ENCODE data around the gene TMEM178B.
"Not testable (repeated sequence)": the region's sequence is repeated elsewhere in the genome, so short reads cannot be mapped to it uniquely, and the experiment has no call there.

Gene TMEM178B

GRCh38 chr7:141144921-141145629, 71.2 kb downstream of the TMEM178B start:
- no peak for FAIRE-seq

- no peak for FAIRE-seq
Measured at GRCh38 chr7:141145630-141145982, 71.7 kb downstream of the TMEM178B start.

DNA sequence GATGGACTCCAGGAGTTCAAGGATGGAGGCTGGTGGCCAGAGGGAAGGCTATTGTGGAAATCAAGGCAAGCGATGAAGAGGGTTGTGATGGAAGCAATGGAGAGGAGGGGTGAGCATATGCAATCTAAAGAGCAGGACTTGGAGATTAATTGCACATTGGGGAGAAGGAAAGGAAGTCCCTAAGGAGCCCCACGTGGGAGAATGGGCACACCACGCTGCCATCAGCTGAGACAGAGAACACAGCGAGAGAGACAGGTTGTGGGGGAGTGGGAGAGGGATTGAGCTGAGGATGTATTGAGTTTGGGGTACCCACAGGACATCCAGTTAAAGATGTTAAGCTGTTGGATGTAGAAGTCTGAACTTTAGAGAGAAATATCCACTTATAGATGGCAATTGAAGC, 73.6 kb downstream of the TMEM178B start:
- no peak for FAIRE-seq

DNA sequence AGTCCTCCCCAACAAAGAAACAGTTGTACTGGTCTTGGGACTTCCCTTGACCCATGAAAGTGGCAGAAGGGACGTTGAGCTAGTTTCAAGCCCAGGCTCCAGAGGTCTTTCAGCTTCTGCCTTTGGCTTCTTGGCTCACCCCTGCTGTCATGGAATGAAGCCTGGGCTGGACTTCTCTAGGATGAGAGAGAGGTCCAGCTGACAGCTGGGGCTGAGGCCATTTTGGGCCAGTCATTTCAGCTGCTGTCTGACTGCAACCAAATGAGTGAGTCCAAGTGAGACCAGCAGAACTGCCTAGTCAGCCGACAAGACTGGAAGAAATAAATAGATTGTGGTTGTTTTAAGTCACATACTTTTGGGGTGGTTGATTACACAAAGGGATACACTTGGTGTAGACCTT, 76.6 kb downstream of the TMEM178B start:
- no peak for FAIRE-seq

DNA sequence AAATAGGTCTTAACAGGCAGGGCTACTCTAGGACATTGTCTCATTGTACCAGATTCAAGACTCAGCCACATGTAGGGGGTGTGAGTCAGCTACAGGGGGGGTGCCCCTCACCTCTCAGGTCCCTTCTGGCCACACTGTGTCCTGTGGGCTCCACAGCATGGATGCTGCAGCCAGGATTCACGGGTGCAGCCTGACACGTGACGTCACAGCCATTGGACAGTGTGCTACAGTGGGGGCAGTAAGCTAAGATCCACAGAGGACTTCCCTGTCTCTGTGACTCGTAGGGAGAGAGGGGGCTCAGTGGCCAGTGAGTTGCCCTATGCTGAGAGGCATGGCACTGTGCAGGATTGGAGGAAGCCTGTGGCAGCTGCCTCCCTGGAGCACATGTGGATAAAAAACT, 77.9 kb downstream of the TMEM178B start:
- no peak for FAIRE-seq

GRCh38 chr7:141153231-141153630, 79.4 kb downstream of the TMEM178B start:
- FAIRE-seq: no peak

DNA sequence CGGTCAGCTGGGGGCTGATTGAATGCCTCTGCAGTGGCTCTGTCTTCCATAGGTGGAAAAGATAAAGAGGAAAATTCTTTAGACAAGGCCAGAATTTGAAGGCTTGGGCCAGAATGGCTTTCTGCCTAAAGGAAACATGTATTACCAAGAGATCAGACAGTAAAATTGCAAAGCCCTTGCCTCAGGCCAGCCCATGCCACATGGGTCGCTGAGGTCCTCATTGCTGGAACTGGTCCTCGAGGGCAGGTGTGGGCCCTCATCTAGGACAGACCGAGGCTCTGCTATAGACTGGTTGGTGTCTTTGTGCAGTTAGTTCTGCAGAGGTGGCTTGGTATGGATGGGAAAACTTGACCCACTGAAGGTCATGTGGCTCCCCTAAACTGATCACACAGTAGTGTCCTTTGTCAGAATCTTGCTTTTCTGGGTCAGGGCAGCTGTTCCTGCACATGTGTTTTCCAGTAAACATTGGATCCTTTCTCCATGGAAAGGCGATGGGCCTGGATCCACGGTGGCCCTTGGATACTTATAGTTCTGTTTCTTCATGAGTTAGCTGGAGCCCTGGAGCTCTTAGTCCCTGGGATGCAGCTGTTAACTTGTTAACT, 80.4 kb downstream of the TMEM178B start:
- FAIRE-seq: no peak

DNA sequence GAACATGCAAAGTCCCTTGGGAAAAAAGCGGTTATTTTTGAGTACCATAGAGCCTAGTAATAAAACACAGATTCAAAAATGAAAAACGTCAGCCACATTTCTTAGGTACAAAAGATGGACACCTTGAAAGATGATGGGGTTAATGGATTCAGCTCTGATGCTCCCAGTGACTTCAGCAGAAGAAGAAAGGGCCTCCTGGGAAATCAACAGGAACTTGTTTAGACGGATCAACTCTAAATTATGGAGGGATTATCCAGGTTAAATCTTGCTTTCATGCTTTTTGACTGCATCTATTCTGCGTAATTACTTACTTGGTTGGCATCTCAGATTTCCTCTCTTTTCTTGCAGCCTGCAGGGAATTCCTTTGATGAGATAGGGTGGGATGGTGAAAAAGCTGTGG, 82.5 kb downstream of the TMEM178B start:
- FAIRE-seq: no peak

DNA sequence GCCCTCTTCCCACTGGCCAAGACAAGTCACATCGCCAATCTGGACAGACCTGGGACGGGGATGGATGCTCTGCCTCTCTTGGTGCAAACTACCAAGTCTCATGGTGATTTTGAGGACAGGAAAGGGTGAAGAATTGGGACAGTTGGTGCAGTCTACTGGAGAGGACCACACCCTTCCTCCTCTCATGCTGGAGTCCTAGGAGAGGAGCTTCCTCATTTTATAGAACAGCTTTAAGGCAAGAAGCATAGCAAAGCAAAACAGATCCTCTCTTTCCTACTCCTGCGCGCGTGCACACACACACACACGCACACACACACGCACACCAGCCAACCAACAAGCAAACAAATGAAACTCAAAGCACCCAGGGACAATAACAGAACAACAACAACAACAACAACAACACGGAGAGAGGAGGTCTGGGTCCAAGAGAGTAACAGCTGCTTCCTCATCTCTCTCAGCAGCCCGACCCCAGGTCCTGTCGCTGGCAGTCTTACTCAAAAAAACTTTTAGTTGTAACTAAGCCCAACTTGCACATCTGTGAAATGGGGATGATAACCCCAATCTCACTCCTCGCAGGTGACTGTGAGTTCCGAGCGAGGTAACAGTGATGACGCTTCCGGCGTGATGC, 83.4 kb downstream of the TMEM178B start:
- FAIRE-seq: no peak

GRCh38 chr7:141158561-141158960, 84.7 kb downstream of the TMEM178B start:
- FAIRE-seq: no peak

- FAIRE-seq: no peak
Measured at GRCh38 chr7:141160246-141160860, 86.5 kb downstream of the TMEM178B start.

DNA sequence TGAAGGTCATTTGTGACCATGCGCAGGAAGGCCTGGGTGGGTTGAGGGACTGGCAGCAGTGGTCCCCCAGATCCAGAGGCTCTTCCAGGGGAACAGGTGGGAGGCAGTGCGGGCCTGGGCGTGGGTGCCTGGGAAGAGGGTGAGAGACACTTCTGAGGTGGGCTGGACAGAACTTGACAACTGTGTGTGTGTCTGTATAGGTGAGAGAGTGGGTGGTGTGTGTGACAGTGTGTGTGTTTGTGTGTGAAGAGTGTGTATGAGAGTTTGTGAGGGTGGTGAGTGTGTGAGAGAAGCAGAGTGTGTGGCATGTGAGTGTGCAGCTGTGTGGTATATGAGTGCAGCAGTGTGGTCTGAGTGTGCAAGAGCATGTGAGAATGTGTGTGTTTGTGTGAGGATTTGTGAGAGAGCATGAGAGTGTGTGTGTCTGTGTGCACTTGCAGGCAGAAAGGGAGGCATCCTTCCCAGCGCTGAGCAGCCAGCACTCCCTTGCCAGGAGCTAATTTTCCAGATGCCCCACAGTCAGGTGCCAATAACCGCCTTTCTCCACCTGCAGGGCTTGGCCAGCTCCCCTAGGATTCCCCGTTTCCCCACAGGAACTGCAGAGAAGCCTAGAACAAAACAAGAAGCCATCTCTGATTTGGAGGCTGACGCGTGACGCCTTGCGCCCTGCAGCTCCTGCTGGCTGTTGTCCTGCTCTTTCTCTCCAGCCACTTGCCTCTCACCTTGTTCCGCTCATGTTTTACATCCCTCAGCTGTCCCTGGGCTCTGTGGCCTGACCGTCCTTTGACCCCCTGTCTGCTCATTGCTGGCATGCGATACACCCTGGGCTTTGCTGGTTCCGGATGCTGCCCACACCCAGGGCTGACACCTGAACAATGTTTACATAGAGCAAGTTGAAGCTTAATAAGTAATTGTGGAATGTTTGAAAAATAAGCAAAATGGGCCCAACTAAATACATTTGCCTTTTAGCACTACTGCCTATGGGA, 88.0 kb downstream of the TMEM178B start:
- FAIRE-seq: no peak

- no peak for FAIRE-seq
Measured at GRCh38 chr7:141165521-141165920, 91.7 kb downstream of the TMEM178B start.

DNA sequence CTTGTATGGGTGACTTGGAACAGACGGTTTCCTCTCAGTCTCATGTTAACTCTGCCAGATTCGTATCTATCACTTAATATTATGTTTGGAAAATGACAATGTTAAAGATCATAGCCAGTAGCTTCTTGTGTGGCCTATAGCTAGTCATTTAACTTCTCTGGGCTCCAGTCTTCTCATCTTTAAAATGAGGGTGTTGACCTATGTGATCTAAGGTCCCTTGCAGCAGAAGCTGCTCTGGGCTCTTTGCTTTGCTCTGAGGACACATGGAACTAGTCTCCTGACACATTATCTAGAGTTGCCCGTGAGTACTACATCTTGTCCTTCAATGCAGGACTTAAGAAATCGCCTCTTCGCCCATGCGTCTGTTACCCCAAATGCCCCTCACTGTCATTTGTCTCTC, 93.1 kb downstream of the TMEM178B start:
- FAIRE-seq: no peak

DNA sequence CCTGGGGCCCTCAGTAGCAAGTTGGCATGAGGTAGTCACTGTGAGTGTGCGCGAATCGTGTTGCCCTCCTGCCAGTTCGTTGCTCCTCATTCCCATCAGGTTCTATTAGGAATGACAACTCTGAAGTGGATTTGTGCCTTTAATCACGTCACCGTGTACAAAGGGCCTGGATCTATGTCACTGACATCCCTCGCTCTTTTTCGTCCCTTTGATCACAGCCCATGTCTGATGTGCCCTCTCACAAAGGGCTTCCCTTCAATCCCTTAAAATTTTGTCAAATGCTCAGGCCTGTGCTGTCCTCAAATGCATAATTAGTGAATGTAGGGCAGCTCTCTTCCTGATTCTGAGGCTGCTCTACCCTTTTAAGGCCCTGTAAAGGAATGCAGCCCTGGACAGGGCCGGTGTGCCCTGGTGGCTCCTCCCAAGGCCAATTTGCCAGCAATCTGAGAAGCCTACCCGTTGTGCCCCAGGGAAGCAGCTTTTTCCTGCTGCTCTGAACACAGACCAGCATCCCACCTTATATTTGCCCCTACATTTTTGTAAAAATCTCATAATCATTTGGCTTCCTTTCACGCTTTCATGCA, 93.6 kb downstream of the TMEM178B start:
- FAIRE-seq: no peak

DNA sequence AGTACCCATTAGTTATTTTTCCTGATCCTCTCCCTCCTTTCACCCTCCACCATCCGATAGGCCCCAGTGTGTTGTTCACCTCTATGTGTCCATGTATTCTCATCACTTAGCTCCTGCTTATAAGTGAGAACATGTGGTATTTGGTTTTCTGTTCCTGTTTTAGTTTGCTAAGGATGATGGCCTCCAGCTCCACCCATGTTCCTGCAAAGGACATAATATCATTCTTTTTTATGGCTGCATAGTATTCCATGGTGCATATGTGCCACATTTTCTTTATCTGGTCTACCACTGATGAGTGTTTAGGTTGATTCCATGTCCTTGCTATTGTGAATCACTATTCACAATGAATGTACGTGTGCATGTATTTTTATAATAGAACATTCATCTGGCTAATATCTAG, 95.3 kb downstream of the TMEM178B start:
- FAIRE-seq: not testable (repeated sequence)

GRCh38 chr7:141175728-141176127, 101.9 kb downstream of the TMEM178B start:
- FAIRE-seq: not testable (repeated sequence)

DNA sequence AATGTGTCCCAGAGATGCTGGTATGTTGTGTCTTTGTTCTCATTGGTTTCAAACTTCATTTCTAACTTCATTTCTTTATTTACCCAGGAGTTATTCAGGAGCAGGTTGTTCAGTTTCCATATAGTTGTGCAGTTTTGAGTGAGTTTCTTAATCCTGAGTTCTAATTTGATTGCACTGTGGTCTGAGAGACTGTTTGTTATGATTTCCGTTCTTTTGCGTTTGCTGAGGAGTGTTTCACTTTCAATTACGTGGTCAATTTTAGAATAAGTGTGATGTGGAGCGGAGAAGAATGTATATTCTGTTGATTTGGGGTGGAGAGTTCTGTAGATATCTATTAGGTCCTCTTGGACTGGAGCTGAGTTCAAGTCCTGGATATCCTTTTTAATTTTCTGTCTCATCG, 103.3 kb downstream of the TMEM178B start:
- FAIRE-seq: not testable (repeated sequence)

- FAIRE-seq: no peak
Measured at GRCh38 chr7:141178486-141179135, 104.7 kb downstream of the TMEM178B start.

- FAIRE-seq: no peak
Measured at GRCh38 chr7:141181812-141182211, 107.9 kb downstream of the TMEM178B start.

- no peak for FAIRE-seq
Measured at GRCh38 chr7:141184532-141185190, 110.8 kb downstream of the TMEM178B start.

All from endometrium (tissue), 2 donors.